ENCODE data around the gene SLC5A10.
A peak's percentile ranks its signal among the peaks of the same experiment; 100 is the strongest.

Gene SLC5A10

DNA sequence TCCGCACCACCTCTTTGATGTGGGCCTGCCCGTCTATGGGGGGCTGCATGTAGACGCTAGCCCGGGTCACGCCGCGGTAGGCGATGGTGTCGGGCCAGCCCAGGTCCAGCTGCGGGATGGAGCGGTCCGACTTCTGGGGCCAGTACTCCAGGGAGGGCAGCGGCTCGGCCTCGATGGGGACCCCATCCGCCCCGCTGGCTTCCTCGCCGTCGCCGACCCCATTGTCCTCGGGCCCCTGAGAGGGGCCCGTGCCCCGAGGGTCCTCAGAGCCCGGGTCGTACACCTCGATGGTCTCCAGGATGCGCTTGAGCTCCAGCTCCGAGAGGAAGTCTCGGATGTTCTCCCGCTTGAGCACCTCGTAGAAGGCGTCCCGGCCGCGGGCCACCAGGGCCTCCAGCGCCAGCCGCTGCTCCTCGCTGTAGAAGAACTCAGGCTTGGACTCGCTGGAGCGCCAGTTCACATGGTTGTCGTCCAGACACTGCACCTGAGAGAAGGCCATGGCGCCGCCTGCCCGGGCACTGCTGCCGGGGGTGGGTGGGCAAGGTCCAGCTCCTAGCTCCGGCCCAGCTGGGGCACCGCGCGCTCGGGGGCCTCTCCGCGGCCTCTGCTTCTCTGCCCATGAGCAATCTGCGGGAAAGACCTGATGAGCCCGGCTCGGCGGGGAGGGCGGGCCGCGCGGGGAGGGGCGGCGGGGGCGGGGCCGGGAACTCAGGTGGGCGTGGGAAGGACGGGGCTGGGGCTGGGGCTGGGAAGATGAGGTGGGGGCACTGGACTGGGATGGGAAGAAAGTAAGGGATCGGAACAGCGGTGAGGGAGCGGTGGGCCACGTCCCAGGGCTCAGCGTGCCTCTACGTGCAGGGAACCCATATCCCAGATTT is 51.8 kb downstream of the SLC5A10 start:
- peak; percentile 44 for DNase-seq (ENCODE audit: low spot score)

DNA sequence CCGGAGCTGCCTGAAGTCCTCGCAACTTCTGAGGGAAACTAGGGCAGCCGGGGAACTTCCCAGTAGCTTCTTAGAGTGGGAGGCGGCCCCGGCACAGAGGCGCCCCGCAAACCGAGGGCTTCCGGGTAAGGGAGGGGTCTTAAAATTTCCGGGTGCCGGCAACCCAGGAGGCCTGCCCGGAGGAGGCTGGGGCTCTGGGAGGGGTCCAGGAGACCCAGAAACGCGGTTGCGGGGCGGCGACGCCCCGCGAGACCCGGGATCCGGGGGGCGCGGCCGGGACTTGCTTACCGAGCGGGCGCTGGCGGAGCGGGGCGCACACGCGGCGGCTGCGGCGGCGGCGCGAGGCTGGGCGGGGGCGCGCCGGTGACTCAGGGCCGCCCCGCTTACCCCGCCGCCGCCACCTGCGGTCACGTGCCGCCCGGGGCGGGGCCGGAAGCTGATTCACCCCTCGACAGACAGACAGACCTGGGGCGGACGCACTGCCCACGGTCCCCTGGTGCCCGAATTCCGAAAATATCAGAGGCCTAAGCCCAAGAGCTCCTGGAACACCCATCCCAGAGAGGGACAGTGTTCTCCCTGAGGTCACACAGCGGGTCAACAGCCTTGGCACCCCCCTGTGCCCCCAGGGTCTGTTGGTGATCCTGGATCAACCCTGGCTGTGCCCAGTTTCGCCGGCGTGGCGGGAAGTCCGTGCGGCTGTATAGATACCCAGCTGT is 52.6 kb downstream of the SLC5A10 start, which contains the start of gene FAM83G:
Gene FAM83G (minus strand): TSS at position 344 of the 716 bp plus-strand sequence. CDS start 723 bp downstream, outside the sequence.
- peak; percentile 91 for DNase-seq (ENCODE audit: low spot score)

DNA sequence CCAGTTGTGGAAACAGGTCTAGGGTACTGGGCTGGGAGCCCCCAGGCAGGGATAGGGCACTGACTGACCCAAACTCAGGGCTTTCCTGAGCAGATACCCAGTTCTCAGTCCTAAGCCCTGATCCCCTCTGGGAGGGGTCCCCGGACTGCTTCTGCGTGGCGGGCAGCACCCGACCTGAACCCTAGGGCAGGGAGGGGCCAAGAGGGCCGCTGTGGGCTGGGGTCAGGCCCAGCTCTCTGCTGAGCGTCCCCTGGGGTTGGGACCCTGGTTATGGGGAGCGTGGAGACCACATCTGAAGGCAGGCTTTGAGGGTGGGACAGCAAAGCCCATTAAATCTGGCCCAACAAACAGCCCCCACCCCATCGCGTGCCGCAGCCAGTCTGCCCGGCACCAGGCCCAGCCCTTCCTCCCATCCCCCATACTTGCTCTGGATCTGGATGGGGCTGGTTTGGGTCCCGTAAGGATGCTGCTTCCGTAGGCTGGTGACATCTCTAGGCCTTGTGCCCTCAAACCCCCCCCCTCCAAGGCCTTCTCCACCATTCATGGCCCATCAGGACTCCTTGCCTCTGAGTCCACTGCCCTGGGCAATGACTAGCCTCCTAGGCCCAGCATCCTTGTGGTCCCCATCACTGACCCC is 53.3 kb downstream of the SLC5A10 start:
- DNase-seq (ENCODE audit: low spot score), result no peak

DNA sequence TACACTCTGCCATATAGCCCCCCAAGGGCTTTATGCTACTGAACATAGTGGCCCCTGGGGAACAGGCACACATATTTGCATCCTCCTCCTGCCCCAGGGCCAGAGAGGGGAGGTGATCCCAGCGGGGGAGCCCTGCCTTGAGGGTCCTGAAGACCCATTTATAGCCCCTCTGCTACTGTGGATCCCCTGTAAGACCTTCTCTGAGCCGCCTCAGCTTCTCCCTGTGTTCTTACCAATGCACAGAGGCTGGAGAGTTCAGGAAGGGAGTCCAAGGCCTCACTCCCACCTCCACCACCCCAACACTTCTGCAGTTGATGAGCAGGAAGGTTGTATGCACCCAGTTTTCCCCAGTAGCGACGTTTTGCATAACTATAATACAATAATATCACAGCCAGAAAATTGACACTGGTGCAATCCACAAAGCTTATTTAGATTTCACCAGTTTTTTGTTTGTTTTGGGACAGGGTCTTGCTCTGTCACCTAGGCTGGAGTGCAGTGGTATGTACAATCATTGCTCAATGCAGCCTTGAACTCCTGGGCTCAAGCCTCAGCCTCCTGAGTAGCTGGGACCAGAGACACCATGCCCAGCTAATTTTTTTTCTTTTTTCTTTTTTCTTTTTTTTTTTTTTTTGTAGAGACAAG is 53.9 kb downstream of the SLC5A10 start:
- no peak for DNase-seq (ENCODE audit: low spot score)

DNA sequence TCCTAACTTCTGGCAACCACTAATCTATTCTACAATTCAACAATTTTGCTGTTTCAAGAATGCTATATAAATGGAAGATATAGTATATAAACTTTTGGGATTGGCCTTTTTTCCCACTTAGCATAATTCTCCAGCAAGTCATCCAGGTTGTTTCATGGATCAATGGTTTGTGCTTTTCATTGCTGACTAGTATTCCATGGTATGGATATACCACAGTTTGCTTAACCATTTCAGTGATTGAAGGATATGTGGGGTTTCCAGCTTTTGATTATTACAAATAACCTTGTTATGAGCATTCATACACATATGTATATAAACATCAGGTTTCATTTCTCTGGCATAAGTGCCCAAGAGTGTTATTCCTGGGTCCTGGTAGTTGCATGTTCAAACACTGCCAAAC is 54.7 kb downstream of the SLC5A10 start:
- DNase-seq (ENCODE audit: low spot score), result no peak

DNA sequence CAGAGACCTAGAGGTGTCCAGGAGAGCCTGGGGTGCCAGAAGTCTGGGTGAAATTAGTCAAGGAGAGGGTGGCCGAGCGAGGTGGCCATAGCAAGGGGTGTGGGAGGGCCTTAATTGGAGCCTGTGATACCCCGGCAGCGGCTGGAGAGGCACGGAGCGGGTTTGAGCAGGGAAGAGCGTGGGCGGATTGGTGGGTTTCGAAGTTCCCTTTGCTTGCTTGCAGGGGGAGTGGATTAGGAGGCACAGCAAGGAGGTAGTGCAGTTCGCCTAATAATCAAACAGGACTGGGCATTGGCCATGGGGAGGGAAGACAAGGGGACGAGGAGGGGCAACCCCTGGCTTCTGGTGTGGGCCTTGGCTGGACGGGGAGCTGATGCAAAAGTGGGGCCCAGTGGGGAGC is 58.0 kb downstream of the SLC5A10 start:
- no peak for DNase-seq (ENCODE audit: low spot score)

DNA sequence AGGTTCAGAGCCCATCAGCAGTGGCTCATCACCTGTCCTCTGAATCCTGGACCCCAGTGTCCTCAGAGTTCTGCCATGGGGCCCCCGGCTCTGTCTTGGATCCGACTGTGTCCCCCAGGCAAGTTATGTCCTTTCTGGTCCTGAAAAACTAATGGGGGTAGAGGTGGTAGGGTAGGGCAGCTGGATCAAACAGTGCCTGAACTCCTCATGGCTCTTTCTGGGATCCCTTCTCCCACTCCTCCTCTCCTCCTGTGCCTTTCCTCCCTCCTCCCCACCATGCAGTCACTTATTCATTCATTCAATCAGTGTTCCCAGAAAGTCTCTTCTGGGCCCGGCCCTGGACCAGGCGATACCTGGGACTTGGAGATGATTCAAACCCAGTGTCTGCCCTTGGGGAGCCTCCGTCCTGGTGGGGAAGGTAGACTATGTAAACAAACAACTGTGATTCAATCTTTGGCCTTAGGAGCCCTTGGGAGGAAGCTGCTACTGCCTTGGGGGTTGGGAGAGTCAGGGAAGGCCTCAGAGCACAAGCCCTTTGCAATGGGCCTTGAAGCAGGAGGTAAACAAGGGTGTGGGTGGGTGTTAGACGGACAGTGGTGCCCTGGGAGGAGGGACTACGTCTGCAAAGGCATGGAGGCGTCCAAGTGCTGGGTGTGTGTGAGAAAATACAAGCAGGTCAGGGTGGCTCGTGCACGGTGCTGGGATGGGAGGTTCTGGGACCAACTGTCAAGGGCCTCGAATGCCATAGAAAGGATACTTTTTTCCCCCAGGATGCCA is 59.0 kb downstream of the SLC5A10 start:
- no peak for DNase-seq (ENCODE audit: low spot score)

DNA sequence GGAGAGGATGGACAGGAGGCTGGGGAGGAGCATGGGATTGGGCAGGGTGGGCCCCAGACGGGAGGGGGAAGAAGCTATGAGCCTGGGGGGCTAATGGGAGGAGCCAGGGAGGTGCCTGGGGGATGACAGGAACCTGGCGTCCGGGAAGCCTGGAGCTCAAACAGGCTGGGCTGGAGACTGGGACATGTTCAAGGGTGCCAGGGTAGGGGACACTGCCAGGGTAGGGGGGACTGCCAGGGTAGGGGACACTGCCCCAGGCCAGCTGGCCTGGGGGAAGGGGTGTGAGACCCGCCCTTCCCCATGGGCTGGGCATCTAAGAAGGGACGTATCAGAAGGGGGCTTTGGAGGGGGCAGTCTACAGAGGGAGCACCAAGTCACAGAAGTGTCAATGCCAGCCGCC is 59.6 kb downstream of the SLC5A10 start:
- DNase-seq (ENCODE audit: low spot score), result no peak

DNA sequence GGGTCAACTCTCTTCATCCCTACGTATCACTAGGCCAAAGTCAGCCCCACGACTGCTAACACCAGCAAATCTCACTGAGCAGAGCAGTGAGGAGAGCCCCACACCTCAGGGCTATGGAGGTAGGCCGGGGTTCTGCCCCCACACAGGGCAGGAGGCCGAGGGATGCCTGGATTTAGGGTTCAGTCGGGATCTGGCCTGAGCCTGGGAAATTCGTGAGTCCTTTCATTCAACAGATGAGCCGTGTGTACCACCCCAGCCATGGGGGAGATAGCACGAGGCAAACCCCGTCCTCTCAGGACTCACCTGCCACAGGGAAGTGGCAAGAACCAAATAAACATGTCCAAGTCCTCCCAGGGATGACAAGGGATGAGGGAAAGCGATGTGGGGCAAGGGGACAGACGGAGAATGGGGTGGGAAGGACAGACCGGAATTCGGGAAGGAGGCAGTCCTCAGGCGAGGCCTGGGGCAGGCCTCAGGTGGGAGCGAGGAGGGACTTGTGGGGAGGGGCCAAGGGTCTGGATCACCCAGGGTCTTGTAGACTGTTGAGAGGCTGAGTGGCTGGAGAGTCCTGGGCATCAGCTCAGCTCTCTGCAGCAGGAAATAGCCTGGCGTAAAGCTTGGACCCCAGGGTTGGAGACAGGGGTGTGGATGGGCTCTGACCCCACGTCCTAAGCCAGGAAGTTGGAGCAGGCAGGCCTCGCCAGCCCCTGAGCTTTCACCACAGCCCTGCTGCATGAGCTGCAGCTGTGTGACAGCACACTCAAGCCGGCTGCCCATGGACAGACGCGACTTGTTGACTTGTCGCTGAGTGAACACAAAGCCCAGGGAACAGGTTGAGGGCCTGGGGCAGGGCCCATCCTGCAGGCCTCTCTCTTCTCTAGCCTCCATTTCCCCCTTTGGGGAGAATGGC is 60.5 kb downstream of the SLC5A10 start:
- DNase-seq (ENCODE audit: low spot score), result no peak

DNA sequence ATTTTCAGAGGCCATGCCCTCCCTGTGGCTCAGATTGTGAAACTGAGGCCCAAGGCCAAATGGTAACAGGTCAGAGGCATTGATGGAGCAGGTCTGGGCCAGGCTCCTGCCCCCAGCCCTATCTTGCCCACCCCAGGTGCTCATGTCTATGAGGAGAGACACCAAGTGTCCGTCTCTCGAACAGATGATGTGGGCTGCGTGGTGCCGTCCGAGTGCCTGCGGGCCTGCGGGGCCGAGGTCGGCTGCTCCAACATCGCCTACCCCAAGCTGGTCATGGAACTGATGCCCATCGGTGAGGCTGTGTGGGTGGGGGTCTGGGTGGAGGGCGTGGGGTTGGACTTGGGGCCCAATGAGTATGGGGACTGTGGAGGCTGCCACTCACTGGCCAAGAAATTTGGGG is 61.3 kb downstream of the SLC5A10 start:
- no peak for DNase-seq (ENCODE audit: low spot score)

DNA sequence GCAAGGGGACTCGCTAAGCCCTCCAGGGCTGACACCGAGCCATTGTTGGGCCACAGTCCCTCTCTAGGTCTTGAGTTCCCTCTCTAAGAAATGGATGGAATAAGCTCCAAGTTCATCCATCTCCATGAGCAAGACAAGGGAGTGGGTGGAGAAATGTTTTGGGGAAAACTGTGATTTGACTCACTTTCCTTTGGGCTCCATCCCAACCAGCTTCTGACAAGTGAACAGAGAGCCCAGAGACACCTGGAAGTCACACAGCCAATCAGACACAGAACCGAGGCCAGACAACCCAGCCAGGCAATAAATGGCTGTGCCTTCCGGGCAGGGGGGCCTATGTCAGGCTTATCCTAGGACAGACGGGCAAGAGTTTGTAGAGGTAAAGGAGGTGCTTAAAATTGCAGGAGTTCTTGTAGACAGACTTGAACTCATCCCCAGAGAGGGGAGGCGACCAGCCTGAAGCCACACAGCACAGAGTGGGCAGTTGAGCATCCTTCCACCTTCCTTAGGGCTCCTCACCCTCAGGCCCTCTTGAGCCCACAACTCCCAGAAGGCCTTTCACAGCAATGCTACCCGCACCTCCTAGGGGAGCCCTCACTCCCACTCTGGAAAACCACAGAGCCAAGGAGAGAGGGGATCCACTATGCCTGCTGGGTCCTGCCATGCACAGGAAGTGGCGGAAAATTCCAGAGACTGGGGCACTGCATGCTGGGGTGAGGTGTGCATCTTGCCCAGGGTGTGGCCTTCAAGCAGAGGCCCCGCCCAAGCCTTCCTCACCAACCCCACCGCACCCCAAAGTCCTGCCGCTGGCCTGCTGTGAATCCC is 62.1 kb downstream of the SLC5A10 start:
- DNase-seq (ENCODE audit: low spot score), result no peak

DNA sequence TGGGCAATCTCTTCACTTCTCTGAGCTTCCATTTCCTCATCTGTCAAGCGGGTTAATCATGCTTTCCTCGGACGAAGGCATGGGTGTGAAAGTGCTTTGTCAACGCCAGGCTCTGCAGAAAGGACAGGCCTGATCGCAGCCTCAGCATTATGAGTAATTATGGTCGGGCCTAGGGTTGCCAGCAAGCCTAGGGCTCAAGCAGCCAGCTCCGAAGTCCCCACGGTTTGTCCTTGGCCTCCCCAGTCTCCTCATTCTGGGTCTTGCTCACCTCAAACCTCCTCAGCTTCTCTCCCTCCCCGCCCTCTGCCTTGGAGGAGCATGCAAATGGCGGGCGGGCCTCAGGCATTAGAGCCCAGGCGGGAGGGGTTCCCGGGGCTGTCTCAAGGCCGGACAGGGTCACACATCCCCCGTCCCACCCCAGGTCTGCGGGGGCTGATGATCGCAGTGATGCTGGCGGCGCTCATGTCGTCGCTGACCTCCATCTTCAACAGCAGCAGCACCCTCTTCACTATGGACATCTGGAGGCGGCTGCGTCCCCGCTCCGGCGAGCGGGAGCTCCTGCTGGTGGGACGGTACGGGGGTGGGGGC is 62.8 kb downstream of the SLC5A10 start:
- no peak for DNase-seq (ENCODE audit: low spot score)

DNA sequence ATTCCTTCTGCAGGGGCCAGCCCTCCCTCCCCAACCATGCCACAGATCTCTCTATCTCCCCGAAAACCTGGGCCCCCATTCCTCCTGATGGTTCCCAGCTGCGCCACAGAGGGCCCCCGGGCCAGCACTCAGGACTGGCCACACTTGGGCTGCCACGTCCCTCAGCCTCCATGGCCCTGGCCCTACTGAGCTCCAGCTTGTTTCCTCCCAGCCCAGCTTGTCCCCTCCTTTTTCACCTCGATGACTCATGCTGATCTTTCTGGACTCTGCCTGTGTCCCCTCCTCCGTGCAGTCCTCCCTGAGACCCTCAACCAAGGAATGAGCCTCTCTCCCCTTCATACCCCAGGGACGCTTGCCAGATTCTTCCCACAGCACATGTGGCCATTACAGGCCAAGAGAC is 63.5 kb downstream of the SLC5A10 start:
- no peak for DNase-seq (ENCODE audit: low spot score)

DNA sequence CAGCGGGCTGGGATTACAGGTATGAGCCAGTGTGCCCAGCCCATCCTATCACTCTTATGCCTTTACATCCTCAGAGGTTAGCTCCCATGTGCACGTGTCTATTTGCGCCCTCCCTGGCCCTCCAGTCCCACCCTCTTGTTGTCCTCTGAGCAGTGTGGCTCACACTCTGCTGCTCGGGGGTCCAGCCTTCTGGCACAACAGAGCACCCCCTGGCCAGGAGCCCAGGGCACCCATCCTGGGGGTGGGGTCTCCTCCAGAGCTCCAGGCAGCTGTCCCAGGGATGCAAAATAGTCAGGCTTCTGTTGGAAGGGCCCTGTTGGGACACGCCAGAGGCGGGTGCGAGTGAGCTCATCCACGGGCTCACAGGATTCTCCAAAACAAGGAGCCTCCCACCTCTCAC is 64.3 kb downstream of the SLC5A10 start:
- no peak for DNase-seq (ENCODE audit: low spot score)

DNA sequence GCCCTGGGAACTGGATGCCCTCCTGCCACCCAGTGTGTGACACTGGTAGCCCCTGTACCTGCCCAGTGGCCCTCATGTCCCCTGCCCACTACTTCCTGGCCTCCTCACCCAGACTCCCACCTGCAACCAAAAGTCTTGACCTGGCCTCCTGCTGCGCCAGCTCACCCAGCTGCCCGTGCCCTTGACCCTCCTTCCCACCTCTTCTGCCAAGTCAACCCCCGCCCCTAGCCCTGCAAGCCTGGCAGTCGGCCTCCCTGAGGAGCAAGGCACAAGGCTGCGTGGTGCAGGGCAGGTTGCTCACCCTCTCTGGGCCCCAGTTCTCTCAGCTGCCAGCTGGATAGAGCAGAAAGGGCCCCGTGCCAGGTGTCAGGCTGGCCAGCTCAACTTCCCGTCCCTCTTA is 64.9 kb downstream of the SLC5A10 start:
- no peak for DNase-seq (ENCODE audit: low spot score)

DNA sequence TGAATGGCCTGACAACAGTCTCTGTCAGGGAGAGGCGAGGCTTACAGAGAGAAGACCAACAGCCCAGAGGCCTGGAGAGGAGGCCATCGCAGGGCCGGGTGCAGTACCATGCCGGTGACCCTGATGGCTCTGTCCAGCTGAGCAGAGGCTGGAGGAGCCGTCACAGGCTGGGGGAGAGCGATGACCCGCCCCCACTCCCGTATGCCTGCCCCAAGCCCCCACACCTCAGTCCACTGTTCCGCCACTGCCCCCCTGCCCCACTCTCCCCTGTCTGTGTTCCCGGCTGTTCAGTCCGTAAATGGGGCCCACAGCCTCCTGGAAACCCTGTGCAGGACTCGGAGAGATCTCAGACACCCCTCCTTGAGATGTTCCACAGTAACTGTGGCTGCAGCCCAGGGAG is 65.4 kb downstream of the SLC5A10 start:
- DNase-seq (ENCODE audit: low spot score), result no peak

DNA sequence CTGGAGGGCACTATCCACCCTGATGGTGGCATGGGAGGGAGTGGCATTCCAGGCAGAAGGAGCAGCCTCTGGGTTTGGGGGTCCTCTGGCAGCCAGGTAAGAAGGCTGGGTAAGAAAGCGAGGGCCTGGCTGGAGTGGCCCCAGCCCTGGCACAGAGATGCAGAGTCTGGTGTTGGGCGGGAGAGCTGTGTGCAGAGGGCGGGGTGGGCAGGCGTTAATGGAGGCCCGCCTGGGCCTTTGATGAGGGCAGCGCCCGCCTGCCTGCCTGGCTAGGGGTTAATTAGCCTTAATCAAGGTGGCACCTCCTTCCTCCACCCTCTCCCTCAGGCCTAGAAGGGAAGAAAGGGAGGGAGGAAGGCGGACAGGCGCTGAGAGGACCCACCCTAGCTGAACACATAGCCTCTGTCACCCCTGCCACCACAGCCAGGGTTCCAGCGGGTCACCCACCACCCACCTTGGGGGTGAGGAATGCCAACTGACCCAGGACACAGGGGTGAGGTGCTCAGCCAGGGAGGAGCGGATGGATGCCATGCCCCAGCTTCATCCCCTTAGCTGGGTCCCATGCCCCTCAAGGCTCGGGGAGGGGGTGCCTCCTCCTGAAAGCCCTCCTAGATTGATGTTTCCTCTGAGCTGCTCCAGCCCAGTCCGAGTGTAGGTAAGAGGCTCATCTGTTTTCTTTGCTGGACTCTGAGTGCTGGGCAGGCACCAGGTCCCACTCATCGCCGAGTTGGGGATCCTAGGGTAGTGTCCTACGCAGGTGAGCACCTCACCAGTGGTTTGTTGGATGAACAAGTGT is 66.0 kb downstream of the SLC5A10 start:
- DNase-seq (ENCODE audit: low spot score), result no peak

DNA sequence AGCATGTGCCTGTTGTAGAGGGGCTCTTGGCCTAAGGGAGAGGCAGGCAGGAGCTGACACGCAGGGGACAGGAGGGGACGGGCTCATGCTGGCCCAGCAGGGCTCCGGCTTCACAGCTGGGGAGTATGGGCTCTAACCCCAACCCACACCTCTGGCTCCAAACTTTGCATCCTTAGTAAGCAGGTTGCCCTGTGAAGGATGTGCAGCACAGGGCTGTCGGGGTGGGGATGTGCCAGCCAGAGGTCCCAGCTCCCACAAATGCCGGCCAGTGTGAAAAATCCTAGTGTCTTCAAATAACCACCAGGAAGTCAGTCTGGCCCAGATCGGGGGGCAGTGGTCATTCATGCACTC is 66.6 kb downstream of the SLC5A10 start:
- DNase-seq (ENCODE audit: low spot score), result no peak

Data from CD4-positive, alpha-beta T cell treated with Interleukin-2 at 100 ng/mL for 4 hours (primary cell).